Cardiac muscle cell (in vitro differentiated cells and primary cell): ENCODE data around the gene COX7C. TPM values are rescaled to one million over a fixed set of nuclear protein-coding genes. Genes with fewer than 3 reads are reported as not detected.
"Not testable (repeated sequence)": the region's sequence is repeated elsewhere in the genome, so short reads cannot be mapped to it uniquely, and the experiment has no call there.

ENCODE experiments used
- DNase-seq, 2 donors: peaks; one replicate each; pipeline versions ENCODE4 v3.0.0 to v3.0.0-alpha.2; 2010 to 2017; ENCODE audit warnings: low read depth in 1 of 2, low spot score in 1 of 2
- H3K27ac ChIP-seq: fragments of 200-600 bp; sonication (generic); 2 replicates; pipeline ENCODE4 v1.5.1; 2016
- H3K27me3 ChIP-seq: fragments of 200-600 bp; sonication (generic); 2 replicates; pipeline ENCODE4 v1.6.0; 2016; ENCODE audit warnings: control low read depth
- H3K36me3 ChIP-seq: fragments of 200-600 bp; sonication (generic); 2 replicates; pipeline ENCODE4 v1.5.1; 2016; ENCODE audit warnings: control low read depth
- H3K4me1 ChIP-seq: fragments of 200-600 bp; sonication (generic); 2 replicates; pipeline ENCODE4 v1.8.1; 2017; ENCODE audit warnings: low read depth, mild to moderate bottlenecking, mixed run types
- H3K4me3 ChIP-seq: fragments of 200-600 bp; sonication (generic); 2 replicates; pipeline ENCODE4 v1.5.1; 2016; ENCODE audit warnings: mild to moderate bottlenecking
- H3K9me3 ChIP-seq: fragments of 200-600 bp; sonication (generic); 2 replicates; pipeline ENCODE4 v1.5.1; 2017; ENCODE audit warnings: low read depth, mild to moderate bottlenecking, control low read depth
- CTCF ChIP-seq: IDR thresholded peaks from 2 replicates; pipeline ENCODE4 v1.5.1; 2012; ENCODE audit warnings: low read depth, mild to moderate bottlenecking, low read length
- polyA plus RNA-seq: library from polyadenylated mRNA; unstranded; fragments of >200 nt; fragmentation: Nextera tagmentation; extraction: Ambion mirVana; gene quantifications from 2 replicates; pipeline ENCODE4 v1.2.1, GENCODE V29; 2016
- total RNA-seq: library from RNA; depleted of rRNA; stranded (reverse); fragments of >200 nt; gene quantifications from 2 replicates; pipeline ENCODE4 v1.2.3, GENCODE V29; 2016

The COX7C gene
- total and polyA plus RNA-seq, 2 experiments from 2014 or later, result 311 to 2,273 TPM

GRCh38 chr5:86649832-86650505 is 32.2 kb downstream of the COX7C start:
- H3K4me3 ChIP-seq, result no peak overlapping the region
- H3K4me1 ChIP-seq, result no peaks in the 10 kb centered on the region
- H3K36me3 ChIP-seq, result no peaks in the 10 kb centered on the region
- H3K27ac ChIP-seq, result no peak overlapping the region
- DNase-seq, result no peak
- no peak for TF ChIP-seq CTCF
- H3K27me3 ChIP-seq, result no peaks in the 10 kb centered on the region
- H3K9me3 ChIP-seq, result no peaks in the 10 kb centered on the region

DNA sequence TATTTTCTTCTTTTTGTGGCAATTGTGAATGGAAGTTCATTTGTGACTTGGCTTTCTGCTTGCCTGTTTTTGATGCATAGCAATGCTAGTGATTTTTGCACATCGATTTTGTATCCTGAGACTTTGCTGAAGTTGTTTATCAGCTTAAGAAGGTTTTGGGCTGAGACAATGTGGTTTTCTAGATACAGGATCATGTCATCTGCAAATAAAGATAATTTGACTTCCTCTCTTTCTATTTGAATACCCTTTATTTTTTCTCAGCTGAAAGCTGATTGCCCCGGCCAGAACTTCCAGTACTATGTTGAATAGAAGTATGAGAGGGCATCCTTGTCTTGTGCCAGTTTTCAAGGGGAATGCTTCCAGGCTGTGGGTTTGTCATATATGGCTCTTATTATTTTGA is 43.0 kb downstream of the COX7C start:
- not testable (repeated sequence) for DNase-seq

DNA sequence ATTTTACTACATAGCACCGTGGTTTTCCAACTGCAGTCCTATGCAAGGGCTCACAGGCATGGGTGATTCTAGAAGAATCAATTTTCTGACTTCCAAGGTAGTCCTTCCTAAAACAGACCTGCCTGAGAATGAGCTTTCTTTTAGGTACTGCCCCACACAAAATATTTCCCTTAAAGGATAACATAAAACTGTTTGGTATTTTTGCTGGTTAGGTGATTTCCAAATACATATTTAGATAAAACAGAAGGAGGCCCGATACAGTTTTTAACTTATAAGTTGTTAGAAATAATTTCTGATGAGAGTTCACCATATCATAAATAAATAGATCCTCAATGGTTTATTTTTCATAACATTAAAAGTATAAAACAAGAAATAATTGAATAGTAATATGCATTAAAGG is 46.4 kb downstream of the COX7C start:
- Histone ChIP-seq H3K4me1 (no peaks in the 10 kb centered on the region), H3K27ac (no peak overlapping the region), H3K27me3 (no peaks in the 10 kb centered on the region), H3K4me3 (no peak overlapping the region), H3K9me3 (no peaks in the 10 kb centered on the region), H3K36me3 (no peaks in the 10 kb centered on the region)
- TF ChIP-seq CTCF, result no peak
- no peak for DNase-seq

More for the DNA sequence above, 43.0 kb downstream of the COX7C start:
- H3K27ac ChIP-seq, H3K36me3 ChIP-seq, H3K9me3 ChIP-seq, H3K4me1 ChIP-seq, H3K4me3 ChIP-seq, H3K27me3 ChIP-seq: not testable (repeated sequence)

- DNase-seq, result no peak
- H3K27me3 ChIP-seq, result no peaks in the 10 kb centered on the region
- no peaks in the 10 kb centered on the region for H3K9me3 ChIP-seq
- no peak for TF ChIP-seq CTCF
- no peak overlapping the region for H3K4me3 ChIP-seq
- H3K36me3 ChIP-seq, result no peaks in the 10 kb centered on the region
- H3K27ac ChIP-seq, result no peak overlapping the region
- no peaks in the 10 kb centered on the region for H3K4me1 ChIP-seq
Observed at GRCh38 chr5:86665984-86666760, 48.4 kb downstream of the COX7C start.

DNA sequence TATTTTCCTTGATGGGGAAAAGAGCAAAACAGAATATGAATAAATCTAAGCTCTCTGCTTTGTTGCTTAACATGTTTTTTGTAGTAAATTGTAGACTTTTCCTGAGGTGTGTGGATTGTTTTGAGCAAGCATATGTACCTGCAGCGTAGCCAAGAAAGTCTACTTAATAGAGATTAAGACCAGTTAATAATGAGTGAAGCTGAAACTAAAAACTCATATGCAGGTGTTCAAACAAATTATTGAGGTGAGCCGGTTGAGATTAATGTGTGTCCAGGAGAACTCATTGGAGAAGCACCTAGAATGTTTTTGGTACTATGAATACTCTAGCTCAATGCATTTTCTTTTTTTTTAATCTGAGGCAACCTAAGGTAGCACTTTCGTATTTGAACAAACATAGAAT is 49.2 kb downstream of the COX7C start:
- Histone ChIP-seq H3K27ac (no peak overlapping the region), H3K4me1 (no peaks in the 10 kb centered on the region), H3K4me3 (no peak overlapping the region), H3K36me3 (no peaks in the 10 kb centered on the region), H3K9me3 (no peaks in the 10 kb centered on the region), H3K27me3 (no peaks in the 10 kb centered on the region)
- no peak for DNase-seq
- no peak for TF ChIP-seq CTCF
